Fibroblast of villous mesenchyme (primary cell): ENCODE measurements around the gene RNU7-1. TPM values are rescaled to one million over a fixed set of nuclear protein-coding genes. Genes with fewer than 3 reads are reported as not detected.

Source experiments
- DNase-seq: peaks from one replicate; pipeline ENCODE4 v3.0.0-alpha.2; 2010; ENCODE audit warnings: low read depth
- H3K4me3 ChIP-seq: 2 replicates; pipeline ENCODE4 v1.5.1; 2011; ENCODE audit warnings: low read depth, mild to moderate bottlenecking, low read length
- total RNA-seq: library from RNA; depleted of rRNA; stranded (reverse); fragments of >200 nt; gene quantifications from 2 replicates; pipeline ENCODE4 v1.2.3, GENCODE V29; 2012
- TF ChIP-seq, protein P1 (sequence below): IDR thresholded peaks from 2 replicates; pipeline ENCODE4 v1.5.1; 2012; ENCODE audit warnings: low read depth, mild to moderate bottlenecking, low read length; ENCODE audit not compliant: insufficient read depth

Gene RNU7-1
- total RNA-seq, 1 donor = not detected

- no peak overlapping the region for H3K4me3 ChIP-seq
- no peak for DNase-seq
- TF ChIP-seq, protein P1, sequence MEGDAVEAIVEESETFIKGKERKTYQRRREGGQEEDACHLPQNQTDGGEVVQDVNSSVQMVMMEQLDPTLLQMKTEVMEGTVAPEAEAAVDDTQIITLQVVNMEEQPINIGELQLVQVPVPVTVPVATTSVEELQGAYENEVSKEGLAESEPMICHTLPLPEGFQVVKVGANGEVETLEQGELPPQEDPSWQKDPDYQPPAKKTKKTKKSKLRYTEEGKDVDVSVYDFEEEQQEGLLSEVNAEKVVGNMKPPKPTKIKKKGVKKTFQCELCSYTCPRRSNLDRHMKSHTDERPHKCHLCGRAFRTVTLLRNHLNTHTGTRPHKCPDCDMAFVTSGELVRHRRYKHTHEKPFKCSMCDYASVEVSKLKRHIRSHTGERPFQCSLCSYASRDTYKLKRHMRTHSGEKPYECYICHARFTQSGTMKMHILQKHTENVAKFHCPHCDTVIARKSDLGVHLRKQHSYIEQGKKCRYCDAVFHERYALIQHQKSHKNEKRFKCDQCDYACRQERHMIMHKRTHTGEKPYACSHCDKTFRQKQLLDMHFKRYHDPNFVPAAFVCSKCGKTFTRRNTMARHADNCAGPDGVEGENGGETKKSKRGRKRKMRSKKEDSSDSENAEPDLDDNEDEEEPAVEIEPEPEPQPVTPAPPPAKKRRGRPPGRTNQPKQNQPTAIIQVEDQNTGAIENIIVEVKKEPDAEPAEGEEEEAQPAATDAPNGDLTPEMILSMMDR = no peak
These were observed 11.7 kb downstream of the RNU7-1 start for GRCh38 chr12:6955108-6956020.

DNA sequence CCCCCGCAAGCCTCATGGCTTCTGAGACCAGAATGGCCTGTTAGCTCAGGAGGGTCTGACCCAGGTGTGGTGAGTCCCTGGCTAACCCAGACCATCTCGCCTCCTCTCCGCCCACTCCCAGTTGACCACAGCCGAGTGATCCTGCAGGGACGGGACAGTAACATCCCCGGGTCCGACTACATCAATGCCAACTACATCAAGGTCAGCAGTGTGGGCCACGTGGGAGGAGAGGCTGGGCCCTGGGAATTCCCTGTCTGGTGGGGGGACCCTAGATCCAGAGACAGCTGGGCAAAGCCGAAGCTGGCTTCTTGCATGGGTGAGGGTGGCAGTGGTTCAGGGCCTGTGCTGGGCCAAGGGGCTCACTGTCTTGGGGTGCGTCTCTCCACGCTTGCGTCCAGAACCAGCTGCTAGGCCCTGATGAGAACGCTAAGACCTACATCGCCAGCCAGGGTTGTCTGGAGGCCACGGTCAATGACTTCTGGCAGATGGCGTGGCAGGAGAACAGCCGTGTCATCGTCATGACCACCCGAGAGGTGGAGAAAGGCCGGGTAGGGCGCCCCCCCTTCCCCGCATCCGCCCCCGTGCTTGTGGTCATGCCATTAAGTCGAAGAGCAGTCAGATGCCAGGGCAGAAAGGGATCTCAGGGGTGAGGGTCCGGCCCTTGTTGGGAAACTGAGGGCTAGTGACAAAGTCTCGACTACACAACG is 12.6 kb downstream of the RNU7-1 start:
- H3K4me3 ChIP-seq = no peak overlapping the region
- no peak for DNase-seq
- TF ChIP-seq, protein P1 = no peak

DNA sequence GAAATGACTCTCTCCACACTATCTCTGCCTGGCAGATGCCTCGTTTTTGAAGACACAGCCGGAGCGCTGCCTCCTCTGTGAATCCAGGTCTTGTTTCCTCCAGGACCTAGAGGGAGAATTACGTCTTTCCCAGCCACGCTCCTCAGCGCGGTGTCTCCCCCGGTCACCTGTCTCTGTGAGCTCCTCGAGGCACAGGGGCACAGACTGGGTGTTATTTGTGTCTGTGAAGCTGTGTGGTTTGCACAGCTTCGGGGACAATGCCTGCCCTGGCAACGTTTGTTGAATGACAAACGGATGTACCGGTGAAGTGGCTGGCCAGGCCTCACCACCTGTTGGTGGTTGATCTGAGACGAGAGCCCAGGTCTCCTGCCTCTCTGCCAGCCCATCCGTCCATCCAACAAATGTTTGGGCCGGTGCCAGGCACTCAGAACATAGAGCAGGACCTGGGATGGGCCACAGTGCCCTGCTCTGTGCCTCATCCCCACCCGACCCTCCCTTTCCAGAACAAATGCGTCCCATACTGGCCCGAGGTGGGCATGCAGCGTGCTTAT is 13.6 kb downstream of the RNU7-1 start:
- DNase-seq = no peak
- TF ChIP-seq, protein P1 = no peak
- H3K4me3 ChIP-seq = no peak overlapping the region

DNA sequence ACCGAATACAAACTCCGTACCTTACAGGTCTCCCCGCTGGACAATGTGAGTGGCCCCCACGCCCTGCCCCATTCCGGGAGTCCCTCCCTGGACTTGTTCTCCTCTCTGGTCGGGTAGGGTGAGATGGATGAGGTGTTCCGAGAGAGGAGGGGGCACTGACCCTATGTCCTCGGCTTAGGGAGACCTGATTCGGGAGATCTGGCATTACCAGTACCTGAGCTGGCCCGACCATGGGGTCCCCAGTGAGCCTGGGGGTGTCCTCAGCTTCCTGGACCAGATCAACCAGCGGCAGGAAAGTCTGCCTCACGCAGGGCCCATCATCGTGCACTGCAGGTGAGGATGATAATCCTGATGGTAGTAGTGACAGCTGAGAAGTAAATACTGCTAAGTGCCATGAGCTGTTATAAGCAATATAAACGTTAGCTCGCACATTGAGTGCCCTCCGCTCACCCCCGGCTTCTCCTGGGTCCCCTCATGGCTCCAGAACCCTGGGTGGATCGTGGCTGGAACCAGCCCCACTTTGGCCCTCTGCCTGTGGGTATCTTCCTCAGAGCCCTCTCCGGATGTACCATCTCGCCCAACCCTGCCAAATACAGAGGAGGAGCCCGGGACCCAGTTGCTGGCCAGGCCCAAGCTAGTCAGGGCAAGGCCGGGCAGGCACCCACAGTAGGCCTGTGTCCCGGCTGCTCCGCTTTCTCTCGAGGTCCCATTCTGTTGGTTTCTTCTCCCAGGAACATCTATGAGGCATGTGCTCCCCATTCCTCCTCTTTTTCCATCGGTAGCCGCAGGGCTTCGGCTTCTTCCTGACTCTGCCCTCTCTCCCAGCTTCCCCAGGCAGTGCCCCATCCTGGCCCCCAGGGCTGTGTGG is 14.4 kb downstream of the RNU7-1 start:
- DNase-seq = no peak
- TF ChIP-seq, protein P1 = no peak
- no peak overlapping the region for H3K4me3 ChIP-seq

- H3K4me3 ChIP-seq = no peak overlapping the region
- TF ChIP-seq, protein P1 = no peak
- no peak for DNase-seq
These were observed 15.0 kb downstream of the RNU7-1 start for GRCh38 chr12:6958609-6959057.
